AG04450 (cell line): Measurements from ENCODE around the gene GRIN2C. TPM values are rescaled to one million over a fixed set of nuclear protein-coding genes. Genes with fewer than 3 reads are reported as not detected.

Experiments used
- CTCF ChIA-PET: fragments of 300-600, 350-600 bp; formaldehyde crosslinking; extraction: SDS; loops from one replicate; lab custom pipeline; 2022; ENCODE audit warnings: antibody characterized with exemption, inconsistent platforms; lab: Charles Lee
- POLR2A ChIA-PET: fragments of 350-600 bp; formaldehyde crosslinking; extraction: SDS; loops from one replicate; lab custom pipeline; 2021; ENCODE audit warnings: antibody characterized with exemption, inconsistent platforms; lab: Yijun Ruan, JAX
- DNase-seq: peaks from one replicate; pipeline ENCODE4 v3.0.0-alpha.2; 2011; ENCODE audit warnings: low read depth, low spot score
- H3K27ac ChIP-seq: one replicate; pipeline ENCODE4 v1.5.1; 2012; ENCODE audit warnings: low read depth, low read length, control low read depth
- H3K27me3 ChIP-seq: one replicate; pipeline ENCODE4 v1.6.0; 2012; ENCODE audit warnings: low read length; ENCODE audit not compliant: control insufficient read depth, insufficient read depth
- H3K4me3 ChIP-seq: 2 replicates; pipeline ENCODE4 v1.5.1; 2011; ENCODE audit warnings: mild to moderate bottlenecking, low read depth, low read length, control low read depth
- H3K9me3 ChIP-seq: 2 replicates; pipeline ENCODE4 v1.5.1; 2012; ENCODE audit warnings: low read length; ENCODE audit not compliant: control insufficient read depth, insufficient read depth
- polyA plus RNA-seq: library from polyadenylated mRNA; depleted of rRNA; stranded (reverse); fragments of >200 nt; gene quantifications from 2 replicates; pipeline ENCODE4 v1.2.3, GENCODE V29; 2011
- TF ChIP-seq, protein P1 (sequence below): IDR thresholded peaks from 2 replicates; pipeline ENCODE4 v1.5.1; 2011; ENCODE audit warnings: low read depth, low read length, control low read depth, inconsistent platforms

Gene GRIN2C
- polyA plus RNA-seq, 1 experiment = not detected

DNA sequence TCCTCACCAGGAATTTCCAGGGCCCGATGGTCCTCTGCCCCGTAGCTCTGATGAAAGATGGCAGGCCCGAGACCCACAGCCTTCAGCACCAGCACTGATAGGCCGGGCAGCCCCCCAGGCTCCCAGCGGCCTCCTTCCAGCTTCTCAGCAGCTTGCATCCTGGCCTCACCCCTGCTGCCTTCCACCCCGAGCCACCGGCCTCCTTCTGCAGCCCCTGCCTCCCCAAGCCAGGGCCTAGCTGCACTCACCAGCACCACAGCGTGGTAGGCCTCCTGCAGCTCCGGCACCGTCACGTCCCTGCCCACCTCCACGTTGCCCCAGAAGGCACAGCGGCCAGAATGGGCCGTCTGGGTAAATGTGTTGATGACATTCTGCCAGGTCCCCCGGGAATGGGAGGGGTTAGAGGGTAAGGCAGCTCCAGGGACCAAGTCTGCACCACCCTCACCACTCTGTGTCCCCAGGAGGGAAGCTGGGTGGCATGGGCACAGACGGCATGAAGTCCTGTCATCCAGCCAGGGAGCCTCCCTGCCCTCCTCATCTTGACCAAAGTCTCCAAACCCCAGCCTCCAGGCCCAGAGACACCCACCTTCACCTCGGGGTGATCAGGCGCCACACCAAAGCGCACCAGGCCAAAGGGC lies 6.6 kb upstream of the GRIN2C start:
- DNase-seq = no peak
- Histone ChIP-seq H3K27me3 (peaks cover 3% of the 10 kb centered on the region), H3K9me3 (no peaks in the 10 kb centered on the region; the same call in 1 of the 2 replicates), H3K27ac (no peak overlapping the region), H3K4me3 (no peak overlapping the region)
- TF ChIP-seq, protein P1, sequence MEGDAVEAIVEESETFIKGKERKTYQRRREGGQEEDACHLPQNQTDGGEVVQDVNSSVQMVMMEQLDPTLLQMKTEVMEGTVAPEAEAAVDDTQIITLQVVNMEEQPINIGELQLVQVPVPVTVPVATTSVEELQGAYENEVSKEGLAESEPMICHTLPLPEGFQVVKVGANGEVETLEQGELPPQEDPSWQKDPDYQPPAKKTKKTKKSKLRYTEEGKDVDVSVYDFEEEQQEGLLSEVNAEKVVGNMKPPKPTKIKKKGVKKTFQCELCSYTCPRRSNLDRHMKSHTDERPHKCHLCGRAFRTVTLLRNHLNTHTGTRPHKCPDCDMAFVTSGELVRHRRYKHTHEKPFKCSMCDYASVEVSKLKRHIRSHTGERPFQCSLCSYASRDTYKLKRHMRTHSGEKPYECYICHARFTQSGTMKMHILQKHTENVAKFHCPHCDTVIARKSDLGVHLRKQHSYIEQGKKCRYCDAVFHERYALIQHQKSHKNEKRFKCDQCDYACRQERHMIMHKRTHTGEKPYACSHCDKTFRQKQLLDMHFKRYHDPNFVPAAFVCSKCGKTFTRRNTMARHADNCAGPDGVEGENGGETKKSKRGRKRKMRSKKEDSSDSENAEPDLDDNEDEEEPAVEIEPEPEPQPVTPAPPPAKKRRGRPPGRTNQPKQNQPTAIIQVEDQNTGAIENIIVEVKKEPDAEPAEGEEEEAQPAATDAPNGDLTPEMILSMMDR = no peak
- CTCF ChIA-PET = interaction anchor here (0.7 to 8.5 kb wide), 12 partner anchors 8 to 128 kb away, joined by 4 to 198 read pairs (median 9); partner anchors contain the start of genes FDXR and NAT9
- POLR2A ChIA-PET = interaction anchor here (1.0 kb wide), 1 partner anchor 14 kb away, joined by 3 read pairs; no protein-coding TSS in a partner anchor

- POLR2A ChIA-PET = interaction anchor here (1.0 kb wide), 1 partner anchor 13 kb away, joined by 3 read pairs; no protein-coding TSS in a partner anchor
Observed at GRCh38 chr17:74865504-74866197, 6.0 kb upstream of the GRIN2C start.

GRCh38 chr17:74864866-74865395 lies 5.2 kb upstream of the GRIN2C start:
- CTCF ChIA-PET = interaction anchor here (0.5 to 8.5 kb wide), 29 partner anchors 8 to 699 kb away, joined by 3 to 198 read pairs (median 6); partner anchors contain the start of genes FDXR and NAT9
- POLR2A ChIA-PET = no interaction called here
- TF ChIP-seq, protein P1 = peak; percentile 94
- no peaks in the 10 kb centered on the region; the same call in 1 of the 2 replicates for H3K9me3 ChIP-seq
- H3K27me3 ChIP-seq = peaks cover 17% of the 10 kb centered on the region
- no peak overlapping the region for H3K27ac ChIP-seq
- no peak for DNase-seq
- H3K4me3 ChIP-seq = no peak overlapping the region

More at GRCh38 chr17:74865504-74866197, 6.0 kb upstream of the GRIN2C start:
- TF ChIP-seq, protein P1 = no peak
- CTCF ChIA-PET = interaction anchor here (0.5 to 8.5 kb wide), 28 partner anchors 9 to 700 kb away, joined by 3 to 198 read pairs (median 6); partner anchors contain the start of genes FDXR and NAT9
- Histone ChIP-seq H3K27me3 (peaks cover 9% of the 10 kb centered on the region), H3K4me3 (no peak overlapping the region), H3K9me3 (no peaks in the 10 kb centered on the region; the same call in 1 of the 2 replicates), H3K27ac (peak overlapping the region; percentile 11)
- no peak for DNase-seq

DNA sequence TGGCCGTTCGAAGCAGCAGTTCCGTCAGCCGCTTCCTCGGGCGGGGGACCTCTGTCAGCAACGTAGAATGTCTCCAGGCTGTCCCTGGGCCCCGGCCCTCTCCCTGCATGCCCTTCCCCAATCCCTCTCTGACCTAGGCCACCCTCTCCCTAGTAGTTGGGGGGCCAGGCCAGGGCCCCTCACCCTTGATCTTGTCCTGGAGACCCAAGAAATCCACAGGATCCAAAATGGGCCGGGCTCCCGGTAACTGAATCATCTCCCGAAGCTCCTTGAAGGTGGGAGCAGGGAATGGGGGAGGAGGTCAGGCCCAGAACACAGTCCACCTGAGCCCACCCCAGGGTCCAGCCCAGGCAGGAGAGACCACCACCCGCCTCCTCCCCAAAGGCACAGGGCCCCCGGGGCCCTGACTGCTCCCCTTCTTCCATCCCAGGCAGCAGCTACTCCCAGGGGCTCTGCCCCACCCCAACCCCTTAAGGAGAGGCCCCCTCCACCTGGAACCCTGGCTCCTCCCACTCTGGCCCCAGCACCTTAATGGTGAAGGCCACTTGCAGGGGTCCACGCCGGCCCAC lies 4.7 kb upstream of the GRIN2C start:
- POLR2A ChIA-PET = no interaction called here
- no peaks in the 10 kb centered on the region; the same call in 1 of the 2 replicates for H3K9me3 ChIP-seq

More for the DNA sequence above, 4.7 kb upstream of the GRIN2C start:
- Histone ChIP-seq H3K27ac (no peak overlapping the region), H3K4me3 (no peak overlapping the region), H3K27me3 (peaks cover 21% of the 10 kb centered on the region)
- CTCF ChIA-PET = interaction anchor here (0.5 to 8.5 kb wide), 16 partner anchors 10 to 291 kb away, joined by 3 to 198 read pairs (median 6); partner anchors contain the start of gene FDXR
- TF ChIP-seq, protein P1 = no peak
- DNase-seq = no peak
